ENCODE measurements around the gene SLC22A14. TPM values are rescaled to one million over a fixed set of nuclear protein-coding genes. Genes with fewer than 3 reads are reported as not detected.

Gene SLC22A14
- total RNA-seq, 1 donor = not detected

DNA sequence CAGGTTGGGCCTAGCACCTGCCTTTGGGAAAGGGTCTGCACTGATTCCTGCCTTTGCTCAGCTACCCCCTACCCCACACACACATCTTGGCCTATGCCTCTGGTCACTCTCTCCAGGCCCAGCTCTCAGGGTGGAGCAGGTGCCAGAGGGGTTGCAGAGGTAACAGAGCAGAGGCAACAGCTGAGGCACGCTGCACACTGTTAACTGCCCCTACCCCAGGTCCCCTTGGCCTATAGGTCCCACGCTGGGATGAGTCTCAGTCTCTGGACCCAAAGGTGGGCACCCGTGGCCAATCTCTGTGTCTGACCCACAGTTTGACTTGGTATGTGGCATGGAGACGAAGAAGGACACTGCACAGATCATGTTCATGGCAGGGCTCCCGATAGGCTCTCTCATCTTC is 24.8 kb downstream of the SLC22A14 start:
- TF ChIP-seq, protein P1, sequence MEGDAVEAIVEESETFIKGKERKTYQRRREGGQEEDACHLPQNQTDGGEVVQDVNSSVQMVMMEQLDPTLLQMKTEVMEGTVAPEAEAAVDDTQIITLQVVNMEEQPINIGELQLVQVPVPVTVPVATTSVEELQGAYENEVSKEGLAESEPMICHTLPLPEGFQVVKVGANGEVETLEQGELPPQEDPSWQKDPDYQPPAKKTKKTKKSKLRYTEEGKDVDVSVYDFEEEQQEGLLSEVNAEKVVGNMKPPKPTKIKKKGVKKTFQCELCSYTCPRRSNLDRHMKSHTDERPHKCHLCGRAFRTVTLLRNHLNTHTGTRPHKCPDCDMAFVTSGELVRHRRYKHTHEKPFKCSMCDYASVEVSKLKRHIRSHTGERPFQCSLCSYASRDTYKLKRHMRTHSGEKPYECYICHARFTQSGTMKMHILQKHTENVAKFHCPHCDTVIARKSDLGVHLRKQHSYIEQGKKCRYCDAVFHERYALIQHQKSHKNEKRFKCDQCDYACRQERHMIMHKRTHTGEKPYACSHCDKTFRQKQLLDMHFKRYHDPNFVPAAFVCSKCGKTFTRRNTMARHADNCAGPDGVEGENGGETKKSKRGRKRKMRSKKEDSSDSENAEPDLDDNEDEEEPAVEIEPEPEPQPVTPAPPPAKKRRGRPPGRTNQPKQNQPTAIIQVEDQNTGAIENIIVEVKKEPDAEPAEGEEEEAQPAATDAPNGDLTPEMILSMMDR (IDR thresholded peaks at IDR 0.05; ENCODE audit: insufficient read depth, low read length) = no peak

DNA sequence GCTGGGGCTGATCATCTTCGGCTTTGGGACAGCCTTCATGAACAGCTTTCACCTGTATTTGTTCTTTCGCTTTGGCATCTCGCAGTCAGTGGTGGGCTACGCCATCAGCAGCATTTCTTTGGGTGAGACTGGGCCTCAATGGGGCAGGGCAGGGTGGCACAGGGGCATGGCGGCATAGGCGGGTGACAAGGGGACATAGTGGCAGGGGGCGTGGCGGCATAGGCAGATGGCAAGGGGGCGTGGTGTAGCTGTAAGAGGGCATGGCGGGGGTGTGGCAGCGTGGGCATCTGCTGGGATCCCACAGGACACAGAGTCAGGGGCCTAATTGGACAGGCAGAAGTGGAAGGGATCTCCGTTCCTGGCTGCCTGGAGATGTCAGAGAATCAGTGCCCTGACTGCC is 25.5 kb downstream of the SLC22A14 start:
- DNase-seq (ENCODE audit: low read depth) = no peak
- TF ChIP-seq, protein P1 (IDR thresholded peaks at IDR 0.05; ENCODE audit: insufficient read depth, low read length) = no peak
- no peak overlapping the region for H3K4me3 ChIP-seq (ENCODE audit: low read depth, low read length)

More for the DNA sequence above, 24.8 kb downstream of the SLC22A14 start:
- no peak overlapping the region for H3K4me3 ChIP-seq (ENCODE audit: low read depth, low read length)
- no peak for DNase-seq (ENCODE audit: low read depth)

DNA sequence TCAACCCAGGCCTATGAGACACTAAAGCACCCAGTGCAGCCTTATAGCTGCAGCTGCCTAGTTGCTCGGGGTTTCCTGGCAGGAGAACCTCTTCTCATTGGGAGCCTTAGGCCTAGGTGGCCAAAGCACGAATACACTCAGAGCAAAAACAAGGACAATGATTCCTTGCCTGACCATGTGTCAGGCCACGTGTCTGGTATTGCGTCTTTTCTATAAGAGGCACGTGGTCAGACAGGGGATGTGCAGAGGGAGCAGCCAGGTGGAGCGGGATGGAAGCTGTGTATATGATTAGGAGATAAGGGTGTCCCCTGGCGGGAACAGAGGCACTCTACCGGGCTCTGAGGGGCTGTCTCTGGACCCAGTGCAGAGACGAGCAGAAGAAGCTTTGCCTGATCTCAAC is 26.4 kb downstream of the SLC22A14 start:
- no peak for DNase-seq (ENCODE audit: low read depth)
- TF ChIP-seq, protein P1 (IDR thresholded peaks at IDR 0.05; ENCODE audit: insufficient read depth, low read length) = no peak
- no peak overlapping the region for H3K4me3 ChIP-seq (ENCODE audit: low read depth, low read length)

DNA sequence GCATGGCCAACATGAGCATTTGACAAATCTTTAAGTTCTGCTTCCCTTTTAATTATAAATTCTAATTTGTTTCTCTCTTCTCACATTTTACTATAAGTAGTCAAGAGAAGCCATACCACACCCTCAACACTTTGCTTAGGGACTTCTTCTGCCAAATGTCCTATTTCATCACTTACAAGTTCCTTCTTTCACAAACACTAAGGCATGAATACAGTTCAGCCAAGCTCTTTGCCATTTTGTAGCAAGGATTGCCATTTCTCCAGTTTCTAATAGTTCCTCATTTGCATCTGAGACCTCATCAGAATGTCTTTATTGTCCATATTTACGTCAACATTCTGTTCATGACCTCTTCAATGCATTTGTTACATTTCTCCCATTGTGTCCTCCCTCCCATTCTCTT is 29.4 kb downstream of the SLC22A14 start:
- DNase-seq (ENCODE audit: low read depth) = no peak
- TF ChIP-seq, protein P1 (IDR thresholded peaks at IDR 0.05; ENCODE audit: insufficient read depth, low read length) = no peak
- no peak overlapping the region for H3K4me3 ChIP-seq (ENCODE audit: low read depth, low read length)

DNA sequence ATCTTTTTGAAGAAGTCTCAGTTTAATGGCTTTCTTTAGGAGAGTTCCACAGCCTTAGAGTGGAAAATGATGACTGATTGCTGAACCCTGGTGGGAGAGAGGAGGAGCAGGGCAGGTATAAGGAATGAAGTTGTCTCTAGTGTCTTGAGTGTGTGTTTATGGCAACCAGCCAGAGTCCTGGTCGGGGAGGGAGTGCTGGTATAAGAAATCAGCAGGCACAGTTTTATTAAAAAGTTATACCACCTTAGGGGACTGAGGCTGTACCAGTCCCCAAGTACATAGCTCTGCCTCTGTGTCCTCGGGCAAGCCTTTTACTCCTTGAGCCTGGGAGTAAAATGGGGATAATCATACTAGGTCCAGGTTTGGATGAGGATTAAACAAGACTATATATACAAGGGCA is 29.8 kb downstream of the SLC22A14 start:
- DNase-seq (ENCODE audit: low read depth) = no peak
- TF ChIP-seq, protein P1 (IDR thresholded peaks at IDR 0.05; ENCODE audit: insufficient read depth, low read length) = no peak
- no peak overlapping the region for H3K4me3 ChIP-seq (ENCODE audit: low read depth, low read length)

DNA sequence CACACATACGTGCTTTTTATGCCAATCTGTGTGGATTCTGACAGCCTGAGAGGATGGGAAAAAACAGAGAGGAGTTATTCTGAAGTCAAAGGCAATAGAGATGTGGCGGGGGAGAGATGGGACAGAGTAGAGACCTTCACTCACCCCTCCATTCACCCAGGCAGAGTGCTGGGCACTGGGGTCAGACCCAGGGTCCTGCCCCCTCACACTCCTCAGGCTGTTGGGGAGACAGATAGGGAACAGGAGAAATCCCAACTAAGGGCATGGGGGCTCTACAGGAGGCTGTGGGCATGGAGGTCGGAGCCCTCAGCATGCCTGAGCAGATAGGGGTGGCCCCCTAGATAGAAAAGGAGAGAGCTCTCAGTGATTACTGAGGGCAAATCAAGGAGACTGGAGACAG is 30.3 kb downstream of the SLC22A14 start:
- TF ChIP-seq, protein P1 (IDR thresholded peaks at IDR 0.05; ENCODE audit: insufficient read depth, low read length) = no peak
- H3K4me3 ChIP-seq (ENCODE audit: low read depth, low read length) = no peak overlapping the region
- DNase-seq (ENCODE audit: low read depth) = no peak

DNA sequence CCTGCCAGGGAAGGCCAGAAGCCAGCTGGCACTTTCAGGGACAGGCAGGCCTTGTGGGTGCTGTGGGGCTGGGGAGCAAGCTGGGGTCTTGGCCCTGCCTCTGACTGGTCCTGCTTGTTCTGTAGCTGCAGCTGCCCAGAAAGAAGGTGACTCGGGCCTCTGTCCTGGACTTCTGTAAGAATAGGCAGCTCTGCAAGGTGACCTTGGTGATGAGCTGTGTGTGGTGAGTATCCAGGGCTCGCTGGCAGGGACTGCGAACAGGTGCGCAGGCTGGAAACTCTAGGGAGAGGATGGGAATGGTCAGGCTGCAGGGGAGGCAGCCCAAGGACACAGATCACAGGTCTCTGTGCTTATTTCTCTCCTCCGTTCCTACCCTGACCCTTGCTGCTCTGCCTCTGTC is 31.2 kb downstream of the SLC22A14 start:
- TF ChIP-seq, protein P1 (IDR thresholded peaks at IDR 0.05; ENCODE audit: insufficient read depth, low read length) = no peak
- no peak overlapping the region for H3K4me3 ChIP-seq (ENCODE audit: low read depth, low read length)
- DNase-seq (ENCODE audit: low read depth) = no peak

All from fibroblast of the aortic adventitia (primary cell).